HCT116 (cell line): Measurements from ENCODE around the gene PELI3.

Experiments used
- RAD21 ChIP-seq: IDR thresholded peaks from 2 replicates; pipeline ENCODE4 v1.6.1; 2012; ENCODE audit warnings: low read depth, mild to moderate bottlenecking
- TF ChIP-seq, protein P1 (sequence below): IDR thresholded peaks from 2 replicates; pipeline ENCODE4 v1.6.1; 2012; ENCODE audit warnings: low read depth

DNA sequence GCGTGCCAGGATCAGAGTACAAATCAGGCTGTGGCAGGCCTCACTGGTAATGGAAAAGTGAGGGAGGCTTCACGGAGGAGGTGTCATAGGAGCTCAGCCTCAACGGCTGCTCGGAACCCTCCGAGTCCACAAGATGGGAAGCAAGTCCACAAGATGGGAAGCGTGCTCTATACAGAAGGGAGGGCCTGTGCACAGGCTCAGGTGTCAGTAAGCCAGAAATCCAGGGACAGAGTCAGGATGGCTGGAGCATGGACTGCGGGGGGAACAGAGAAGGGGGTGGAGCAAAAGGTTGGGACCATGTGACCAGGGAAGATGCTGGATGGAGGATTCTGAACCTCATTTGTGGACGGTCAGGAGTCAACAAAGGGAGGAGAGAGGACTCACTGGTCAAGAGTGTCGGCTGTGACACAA lies 10.1 kb downstream of the PELI3 start:
- TF ChIP-seq RAD21, result no peak
- TF ChIP-seq, protein P1, sequence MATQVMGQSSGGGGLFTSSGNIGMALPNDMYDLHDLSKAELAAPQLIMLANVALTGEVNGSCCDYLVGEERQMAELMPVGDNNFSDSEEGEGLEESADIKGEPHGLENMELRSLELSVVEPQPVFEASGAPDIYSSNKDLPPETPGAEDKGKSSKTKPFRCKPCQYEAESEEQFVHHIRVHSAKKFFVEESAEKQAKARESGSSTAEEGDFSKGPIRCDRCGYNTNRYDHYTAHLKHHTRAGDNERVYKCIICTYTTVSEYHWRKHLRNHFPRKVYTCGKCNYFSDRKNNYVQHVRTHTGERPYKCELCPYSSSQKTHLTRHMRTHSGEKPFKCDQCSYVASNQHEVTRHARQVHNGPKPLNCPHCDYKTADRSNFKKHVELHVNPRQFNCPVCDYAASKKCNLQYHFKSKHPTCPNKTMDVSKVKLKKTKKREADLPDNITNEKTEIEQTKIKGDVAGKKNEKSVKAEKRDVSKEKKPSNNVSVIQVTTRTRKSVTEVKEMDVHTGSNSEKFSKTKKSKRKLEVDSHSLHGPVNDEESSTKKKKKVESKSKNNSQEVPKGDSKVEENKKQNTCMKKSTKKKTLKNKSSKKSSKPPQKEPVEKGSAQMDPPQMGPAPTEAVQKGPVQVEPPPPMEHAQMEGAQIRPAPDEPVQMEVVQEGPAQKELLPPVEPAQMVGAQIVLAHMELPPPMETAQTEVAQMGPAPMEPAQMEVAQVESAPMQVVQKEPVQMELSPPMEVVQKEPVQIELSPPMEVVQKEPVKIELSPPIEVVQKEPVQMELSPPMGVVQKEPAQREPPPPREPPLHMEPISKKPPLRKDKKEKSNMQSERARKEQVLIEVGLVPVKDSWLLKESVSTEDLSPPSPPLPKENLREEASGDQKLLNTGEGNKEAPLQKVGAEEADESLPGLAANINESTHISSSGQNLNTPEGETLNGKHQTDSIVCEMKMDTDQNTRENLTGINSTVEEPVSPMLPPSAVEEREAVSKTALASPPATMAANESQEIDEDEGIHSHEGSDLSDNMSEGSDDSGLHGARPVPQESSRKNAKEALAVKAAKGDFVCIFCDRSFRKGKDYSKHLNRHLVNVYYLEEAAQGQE, result no peak
